HG03575 (cell line): ENCODE data around the gene E2F7.
"Not testable (repeated sequence)": the region's sequence is repeated elsewhere in the genome, so short reads cannot be mapped to it uniquely, and the experiment has no call there.

ENCODE experiments used
- ATAC-seq: cut with Tn5 transposase; IDR thresholded peaks from one replicate; pipeline ENCODE4 v1.9.1; 2021; ENCODE audit not compliant: unreplicated experiment, insufficient number of reproducible peaks, low FRiP score; ENCODE audit errors: extremely low read depth

E2F7 gene

DNA sequence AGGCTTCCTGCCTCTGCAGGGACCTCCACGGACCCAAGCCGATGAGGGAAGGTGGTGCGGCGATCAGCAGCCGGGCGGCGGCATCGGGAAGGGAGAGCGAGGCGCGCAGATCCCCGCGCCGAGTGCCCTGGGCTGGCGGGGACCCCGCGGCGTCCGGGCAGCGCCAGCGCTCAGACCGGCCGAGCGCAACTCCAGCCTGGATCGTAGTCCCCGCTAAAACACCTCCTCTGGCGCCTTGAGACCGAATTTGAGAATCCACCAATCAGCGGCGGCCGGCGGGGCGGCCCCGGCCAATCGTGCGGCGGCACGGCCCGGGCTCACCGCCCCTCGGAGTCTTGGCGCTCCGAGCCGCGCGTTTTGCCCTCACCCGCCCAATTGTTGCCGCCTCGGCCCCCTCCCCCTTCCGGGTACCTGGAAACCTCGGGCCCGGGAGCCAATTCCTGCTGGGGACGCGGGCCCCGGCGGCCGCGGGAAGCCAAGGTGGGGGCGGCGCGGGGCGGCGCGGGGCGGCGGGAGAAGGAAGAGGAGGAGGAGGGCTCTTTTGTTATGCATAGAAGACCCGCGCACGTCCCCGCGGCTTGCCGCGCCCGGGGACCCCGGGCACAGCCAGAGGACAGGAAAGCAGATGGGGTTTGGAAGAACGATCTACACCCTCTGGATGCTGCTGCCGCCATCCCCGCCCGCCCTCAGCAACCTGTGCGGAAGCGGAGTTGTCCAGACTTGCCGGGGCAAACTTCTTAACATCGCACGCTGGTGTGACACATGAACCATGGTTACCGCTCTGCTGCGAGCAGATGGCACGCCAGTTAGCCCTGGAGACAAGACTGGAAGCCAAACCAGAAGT lies at the start of gene E2F7:
Gene E2F7, minus strand, starts transcription at position 209 of the 844 bp plus-strand sequence. CDS start 934 bp downstream, outside the sequence.
- peak; percentile 34 for ATAC-seq

DNA sequence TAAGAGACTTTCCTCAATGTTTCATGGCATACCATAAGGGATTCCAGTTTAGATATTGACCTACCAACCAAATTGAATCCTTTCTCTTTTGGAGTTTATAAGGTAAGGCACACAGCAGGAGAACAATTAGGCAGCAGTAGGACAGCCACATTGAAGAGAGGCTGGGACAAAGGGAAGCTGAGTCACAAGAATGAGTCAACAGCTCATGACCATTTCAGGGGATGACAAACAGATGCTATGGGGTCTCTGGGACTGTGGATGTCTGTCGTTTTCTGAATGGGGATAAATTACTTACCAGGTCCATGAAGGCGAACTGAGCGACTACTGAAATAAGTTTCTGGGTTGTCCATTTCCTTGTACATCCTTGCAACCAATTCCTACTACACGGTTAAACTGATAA lies 48.6 kb upstream of the E2F7 start:
- ATAC-seq: no peak

- no peak for ATAC-seq
These were observed 43.3 kb upstream of the E2F7 start for GRCh38 chr12:77108707-77109106.

GRCh38 chr12:77107121-77107520 lies 41.8 kb upstream of the E2F7 start:
- ATAC-seq: no peak

GRCh38 chr12:77104792-77105191 lies 39.4 kb upstream of the E2F7 start:
- no peak for ATAC-seq

- ATAC-seq: no peak
These were observed 38.9 kb upstream of the E2F7 start for GRCh38 chr12:77104286-77104685.

DNA sequence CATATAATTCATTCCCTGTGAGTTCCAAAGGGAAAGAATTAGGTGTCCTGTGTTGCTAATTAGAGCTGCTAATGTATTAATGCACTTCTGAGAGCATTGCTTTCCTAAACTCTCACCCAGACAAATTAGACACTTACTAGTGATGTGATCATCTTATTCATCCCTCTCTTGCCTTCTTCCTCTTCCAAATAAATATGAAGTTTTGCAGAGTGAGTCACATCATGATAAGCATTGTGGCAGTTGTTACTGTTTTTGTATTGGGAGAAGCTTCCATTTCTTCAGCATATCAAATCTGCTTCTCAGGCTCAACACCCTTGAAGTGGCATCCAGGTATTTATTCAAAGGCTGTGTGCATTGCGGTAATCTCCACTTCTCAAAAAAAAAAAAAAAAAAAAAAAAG lies 37.3 kb upstream of the E2F7 start:
- no peak for ATAC-seq

DNA sequence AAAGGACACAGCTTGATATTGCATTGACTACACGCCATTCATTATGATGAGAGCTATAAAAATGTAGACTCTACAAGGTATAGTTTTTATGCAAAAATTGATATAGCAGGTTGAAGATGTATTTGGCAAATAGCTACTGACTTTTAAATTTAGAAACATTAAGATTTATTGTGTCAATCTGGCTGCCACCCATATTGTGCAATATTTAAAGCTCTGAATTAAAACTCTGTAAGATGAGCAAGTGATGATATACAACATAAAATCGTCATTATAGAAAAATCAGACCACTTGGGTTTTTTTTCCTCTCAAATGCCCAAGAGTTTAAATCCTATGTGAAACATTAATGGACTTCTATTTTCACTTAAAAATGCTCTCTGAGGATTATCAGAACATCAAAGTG lies 36.8 kb upstream of the E2F7 start:
- no peak for ATAC-seq

- ATAC-seq: no peak
These were observed 34.4 kb upstream of the E2F7 start for GRCh38 chr12:77099799-77100198.

DNA sequence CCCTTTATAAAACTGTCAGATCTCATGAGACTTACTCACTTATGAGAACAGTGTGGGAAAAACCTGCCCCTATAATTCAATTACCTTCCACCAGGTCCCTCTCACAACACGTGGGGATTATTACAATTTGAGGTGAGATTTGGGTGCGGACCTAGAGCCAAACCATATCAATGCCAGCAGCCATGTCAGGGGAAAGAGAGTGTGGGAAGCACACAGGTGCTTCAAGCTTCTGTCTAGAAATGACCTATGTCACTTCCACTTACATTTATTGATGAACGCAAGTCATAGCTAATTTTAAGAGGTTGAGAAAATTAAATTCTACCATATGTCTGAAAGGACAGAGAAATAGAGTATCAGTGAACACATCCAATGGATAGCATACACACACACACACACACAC lies 32.5 kb upstream of the E2F7 start:
- no peak for ATAC-seq

DNA sequence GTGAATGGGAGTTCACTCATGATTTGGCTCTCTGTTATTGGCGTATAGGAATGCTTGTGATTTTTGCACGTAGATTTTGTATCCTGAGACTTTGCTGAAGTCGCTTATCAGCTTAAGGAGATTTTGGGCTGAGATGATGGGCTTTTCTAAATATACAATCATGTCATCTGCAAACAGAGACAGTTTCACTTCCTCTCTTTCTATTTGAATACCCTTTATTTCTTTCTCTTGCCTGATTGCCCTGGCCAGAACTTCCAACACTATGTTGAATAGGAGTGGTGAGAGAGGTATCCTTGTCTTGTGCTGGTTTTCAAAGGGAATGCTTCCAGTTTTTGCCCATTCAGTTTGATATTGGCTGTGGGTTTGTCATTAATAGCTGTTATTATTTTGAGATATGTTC lies 26.9 kb upstream of the E2F7 start:
- ATAC-seq: not testable (repeated sequence)

- ATAC-seq: no peak
These were observed 24.4 kb upstream of the E2F7 start for GRCh38 chr12:77089686-77090220.

DNA sequence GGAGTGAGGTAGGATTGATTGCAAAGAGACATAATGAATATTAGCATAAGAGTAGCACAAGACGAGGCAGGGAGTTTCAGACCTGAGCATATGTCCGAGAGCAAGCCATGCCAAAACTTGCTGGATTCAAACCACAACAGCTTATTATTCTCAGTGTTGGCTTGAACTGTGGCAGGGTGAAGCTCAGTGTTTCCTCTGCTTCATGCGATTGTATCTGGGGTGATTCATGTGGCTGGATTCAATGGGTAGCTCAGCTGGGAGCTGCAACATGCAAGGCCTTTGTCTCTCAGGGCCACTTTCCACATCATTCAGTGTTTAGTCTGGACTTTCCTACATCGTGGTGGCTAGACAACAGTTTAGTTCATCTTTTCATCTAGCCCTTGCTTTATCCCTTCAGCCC lies 22.1 kb upstream of the E2F7 start:
- ATAC-seq: no peak

GRCh38 chr12:77082021-77082420 lies 16.7 kb upstream of the E2F7 start:
- no peak for ATAC-seq

DNA sequence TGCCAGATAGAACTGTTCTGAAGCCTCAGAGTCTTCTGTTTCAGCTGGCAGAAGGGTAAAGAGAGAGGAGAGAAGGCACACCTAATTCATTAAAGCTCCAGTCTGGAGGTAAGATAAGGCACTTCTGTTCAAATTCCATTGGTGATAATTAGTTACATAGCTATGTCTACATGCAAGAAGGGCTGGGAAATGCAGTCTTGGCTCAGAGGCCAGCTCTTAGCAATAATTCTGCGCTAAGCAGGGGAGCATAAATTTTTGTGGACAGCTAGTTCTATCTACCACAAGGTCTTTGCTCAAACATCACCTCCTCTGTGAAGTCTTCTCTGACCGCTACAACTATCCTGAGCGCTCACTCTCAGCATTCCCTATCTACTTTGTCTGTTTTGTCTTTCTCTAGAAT lies 14.3 kb upstream of the E2F7 start:
- ATAC-seq: no peak

DNA sequence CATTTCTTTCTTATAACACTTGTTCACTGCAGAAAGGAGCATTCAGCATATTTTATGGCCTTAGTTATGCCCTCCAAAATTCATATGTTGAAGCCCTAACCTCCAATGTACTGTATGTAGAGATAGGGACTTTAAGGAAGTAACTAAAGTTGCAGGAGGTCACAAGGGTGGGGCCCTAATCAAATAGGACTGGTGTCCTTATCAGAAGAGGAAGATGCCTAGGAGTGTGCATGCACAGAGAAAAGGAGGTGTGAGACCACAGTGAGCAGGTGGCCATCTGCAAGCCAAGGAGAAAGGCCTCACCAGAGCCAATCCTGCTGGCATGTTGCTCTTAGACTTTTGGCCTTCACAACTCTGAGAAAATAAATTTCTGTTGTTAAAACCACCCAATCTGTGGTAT lies 12.9 kb upstream of the E2F7 start:
- no peak for ATAC-seq

DNA sequence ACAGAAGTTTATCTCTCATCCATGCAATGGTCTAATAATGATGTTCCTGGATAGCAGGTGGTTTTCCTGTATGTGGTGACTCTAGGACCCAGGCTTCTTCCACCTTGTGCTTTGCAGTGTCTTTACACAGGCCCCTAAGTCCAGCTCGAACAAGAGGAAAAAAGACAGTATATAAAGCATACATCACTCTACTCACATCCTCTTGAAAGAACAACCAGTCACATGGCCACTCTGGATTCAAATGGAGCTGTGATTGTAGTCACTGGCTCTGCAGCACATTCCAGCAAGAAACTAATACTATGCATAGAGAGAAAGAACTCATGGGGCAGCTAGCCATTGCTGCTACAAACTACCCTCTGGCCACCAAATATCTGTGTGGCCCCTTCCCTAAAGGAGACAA lies 11.5 kb upstream of the E2F7 start:
- no peak for ATAC-seq

DNA sequence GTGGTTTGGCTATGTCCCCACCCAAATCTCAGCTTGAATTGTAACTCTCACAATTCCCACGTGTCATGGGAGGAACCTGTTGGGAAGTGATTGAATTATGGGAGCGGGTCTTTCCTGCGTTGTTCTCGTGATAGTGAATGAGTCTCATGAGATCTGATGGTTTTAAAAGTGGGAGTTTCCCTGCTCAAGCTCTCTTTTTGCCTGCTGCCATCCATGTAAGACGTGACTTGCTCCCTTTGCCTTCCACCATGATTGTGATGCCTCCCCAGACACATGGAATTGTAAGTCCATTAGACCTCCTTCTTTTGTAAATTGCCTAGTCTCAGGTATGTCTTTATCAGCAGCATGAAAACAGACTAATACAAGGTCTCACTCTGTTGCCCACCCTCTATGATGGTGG lies 8.5 kb upstream of the E2F7 start:
- ATAC-seq: not testable (repeated sequence)

- ATAC-seq: no peak
These were observed 7.6 kb upstream of the E2F7 start for GRCh38 chr12:77072833-77073495.

DNA sequence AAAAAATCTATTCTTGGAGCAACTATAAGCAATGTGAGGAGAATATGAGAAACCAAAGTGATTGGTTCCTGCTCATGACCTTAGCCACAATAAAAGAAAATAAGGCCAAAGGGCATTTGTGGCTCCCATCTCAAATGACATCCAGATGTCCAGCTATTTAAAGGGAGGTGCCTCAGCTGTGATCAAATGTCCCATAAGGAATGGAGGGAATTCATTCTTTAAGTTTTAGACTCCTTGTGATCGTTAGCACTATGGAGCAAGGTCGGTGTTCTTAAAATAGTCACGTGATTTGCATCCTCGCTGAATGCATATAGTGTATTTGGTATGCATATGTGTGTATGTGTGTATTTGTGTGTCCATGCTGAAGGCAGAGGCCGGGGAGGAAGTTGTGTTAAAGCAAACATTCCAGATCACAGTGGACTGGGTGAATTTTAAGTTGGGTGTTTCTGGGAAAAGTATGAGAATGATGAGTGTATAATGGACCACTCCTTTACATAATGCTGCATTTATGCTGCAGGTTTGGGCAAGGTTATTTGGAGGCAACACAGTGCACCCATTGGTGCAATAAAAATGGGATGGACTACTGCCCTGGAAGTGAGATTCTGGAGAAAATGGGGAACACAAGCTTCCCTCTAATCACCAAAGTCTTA lies 5.6 kb upstream of the E2F7 start:
- no peak for ATAC-seq
